Muscle of leg (tissue), 11 donors: ENCODE results near the gene RAB29. TPM values are rescaled to one million over a fixed set of nuclear protein-coding genes. Genes with fewer than 3 reads are reported as not detected.

ENCODE experiments used
- DNase-seq: peaks from one replicate; pipeline ENCODE4 v3.0.0; 2013
- H3K27ac ChIP-seq: one replicate; pipeline ENCODE4 v1.5.1; 2013; ENCODE audit warnings: mild to moderate bottlenecking, low read length, control low read depth
- H3K27me3 ChIP-seq: one replicate; pipeline ENCODE4 v1.6.1; 2013; ENCODE audit warnings: low read length; ENCODE audit not compliant: control insufficient read depth, insufficient read depth
- H3K36me3 ChIP-seq: one replicate; pipeline ENCODE4 v1.6.1; 2013; ENCODE audit warnings: low read length; ENCODE audit not compliant: control insufficient read depth, insufficient read depth
- H3K4me1 ChIP-seq: one replicate; pipeline ENCODE4 v1.6.1; 2013; ENCODE audit warnings: low read length; ENCODE audit not compliant: control insufficient read depth, insufficient read depth
- H3K4me3 ChIP-seq: one replicate; pipeline ENCODE4 v1.5.1; 2013; ENCODE audit warnings: low read length, control low read depth
- H3K9me3 ChIP-seq: replicated peaks from 2 replicates; pipeline ENCODE4 v1.6.1; 2013; ENCODE audit warnings: low read depth, low read length; ENCODE audit not compliant: control insufficient read depth
- WGBS: methylation state at CpG from one replicate; pipeline ENCODE4 v1.1.5; 2013; ENCODE audit warnings: missing lambda C conversion rate; ENCODE audit not compliant: insufficient coverage; 5-methylcytosine and 5-hydroxymethylcytosine counted together
- polyA plus RNA-seq, 8 donors: library from polyadenylated mRNA; unstranded; fragments of 120-200 nt; gene quantifications; one replicate each; pipeline versions ENCODE4 v1.2.1 to v1.2.3, GENCODE V29; 2013; ENCODE audit warnings: inconsistent platforms in 1 of 8, low replicate concordance in 1 of 8; ENCODE audit not compliant: insufficient read length in 8 of 8, insufficient read depth in 1 of 8
- total RNA-seq: library from RNA; stranded (reverse); fragments of 120-200 nt; gene quantifications from one replicate; pipeline ENCODE4 v1.2.4, GENCODE V29; 2013

RAB29 gene
- total and polyA plus RNA-seq, 9 donors, result 3.0 to 8.6 (median 3.7) TPM

DNA sequence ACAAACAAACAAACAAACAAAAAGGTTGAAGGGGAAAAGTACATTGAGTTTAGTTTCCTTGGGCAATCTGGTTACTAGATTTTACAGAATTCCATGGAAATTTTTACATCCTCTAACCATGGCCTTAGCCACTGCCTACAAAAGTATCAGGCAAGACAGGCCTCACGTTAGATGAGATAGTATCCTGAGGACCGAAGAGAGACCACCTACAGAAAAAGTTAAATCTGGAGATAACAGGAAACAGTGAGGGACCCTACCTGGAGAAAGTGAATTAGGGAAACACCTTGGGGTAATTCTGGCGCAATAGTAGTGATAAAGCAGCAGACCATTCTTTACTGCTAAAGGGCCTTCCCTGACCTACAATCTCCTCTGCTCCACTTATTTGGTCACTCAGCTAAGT is 8.7 kb downstream of the RAB29 start:
- H3K4me1 ChIP-seq, result no peaks in the 10 kb centered on the region
- no peaks in the 10 kb centered on the region for H3K9me3 ChIP-seq
- H3K4me3 ChIP-seq, result no peak overlapping the region
- no peak for DNase-seq
- H3K27ac ChIP-seq, result no peak overlapping the region
- H3K27me3 ChIP-seq, result peaks cover 2% of the 10 kb centered on the region
- 100% methylated on average over 1 of the region's 3 CpGs for WGBS
- H3K36me3 ChIP-seq, result no peaks in the 10 kb centered on the region

DNA sequence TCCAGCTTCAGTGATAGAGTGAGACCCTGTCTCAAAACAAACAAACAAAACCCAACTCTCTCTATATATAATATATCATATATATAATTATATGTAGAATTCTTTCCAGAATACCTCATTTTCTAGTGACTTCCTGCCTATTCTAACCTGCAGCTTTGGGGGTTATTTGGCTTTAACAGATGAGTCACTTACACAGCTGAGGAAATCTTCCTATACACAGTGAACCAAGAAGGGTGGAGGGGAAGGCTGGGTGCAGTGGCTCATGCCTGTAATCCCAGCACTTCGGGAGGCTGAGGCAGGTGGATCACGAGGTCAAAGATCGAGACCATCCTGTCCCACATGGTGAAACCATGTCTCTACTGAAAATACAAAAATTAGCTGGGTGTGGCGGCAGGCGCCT is 9.2 kb downstream of the RAB29 start:
- Histone ChIP-seq H3K9me3 (no peaks in the 10 kb centered on the region), H3K27me3 (no peaks in the 10 kb centered on the region), H3K4me3 (no peak overlapping the region), H3K4me1 (no peaks in the 10 kb centered on the region), H3K36me3 (no peaks in the 10 kb centered on the region), H3K27ac (no peak overlapping the region)
- 63% methylated on average over 4 of the region's 5 CpGs for WGBS
- DNase-seq, result no peak

DNA sequence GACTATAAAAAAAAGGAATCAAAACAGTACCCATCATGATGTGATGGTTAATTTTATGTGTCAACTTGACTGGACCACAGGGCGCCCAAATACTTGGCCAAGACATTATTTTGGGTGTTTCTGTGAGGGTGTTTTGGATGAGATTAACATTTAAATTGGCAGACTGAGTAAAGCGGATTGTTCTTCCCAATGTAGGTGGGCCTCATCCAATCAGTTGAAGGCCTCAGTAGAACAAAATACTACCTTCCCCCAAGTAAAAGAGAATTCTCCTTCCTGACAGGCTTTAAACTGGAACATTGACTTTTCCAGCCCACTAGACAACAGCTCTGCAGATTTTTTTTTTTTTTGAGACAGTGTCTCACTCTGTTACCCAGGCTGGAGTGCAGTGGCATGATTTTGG is 10.7 kb downstream of the RAB29 start:
- Histone ChIP-seq H3K36me3 (no peaks in the 10 kb centered on the region), H3K9me3 (no peaks in the 10 kb centered on the region), H3K27me3 (no peaks in the 10 kb centered on the region), H3K4me1 (no peaks in the 10 kb centered on the region), H3K4me3 (no peak overlapping the region), H3K27ac (no peak overlapping the region)
- DNase-seq, result no peak
- WGBS, result no CpG with 5 or more reads among the region's 2 CpGs

DNA sequence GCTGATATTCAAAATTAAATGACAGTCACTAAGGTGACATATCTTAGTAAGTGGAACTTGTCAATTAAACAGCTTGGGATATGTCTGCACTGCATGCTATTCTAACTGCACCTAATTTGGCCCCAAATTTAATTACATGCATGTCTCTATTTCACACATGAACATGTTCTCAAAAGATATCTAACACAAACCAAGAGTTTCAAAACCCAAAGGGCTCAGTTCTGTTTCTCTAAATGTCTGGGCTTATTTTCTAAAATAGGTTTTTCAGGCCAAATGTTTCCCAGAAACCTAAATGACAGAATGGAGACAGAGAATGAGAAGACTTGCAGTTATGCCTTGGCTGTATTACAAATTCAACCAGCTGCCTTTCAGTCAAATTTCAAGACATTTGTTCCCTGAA is 11.3 kb downstream of the RAB29 start:
- H3K36me3 ChIP-seq, result no peaks in the 10 kb centered on the region
- DNase-seq, result no peak
- H3K27ac ChIP-seq, result no peak overlapping the region
- no peaks in the 10 kb centered on the region for H3K9me3 ChIP-seq
- no peak overlapping the region for H3K4me3 ChIP-seq
- no peaks in the 10 kb centered on the region for H3K27me3 ChIP-seq
- no peaks in the 10 kb centered on the region for H3K4me1 ChIP-seq

DNA sequence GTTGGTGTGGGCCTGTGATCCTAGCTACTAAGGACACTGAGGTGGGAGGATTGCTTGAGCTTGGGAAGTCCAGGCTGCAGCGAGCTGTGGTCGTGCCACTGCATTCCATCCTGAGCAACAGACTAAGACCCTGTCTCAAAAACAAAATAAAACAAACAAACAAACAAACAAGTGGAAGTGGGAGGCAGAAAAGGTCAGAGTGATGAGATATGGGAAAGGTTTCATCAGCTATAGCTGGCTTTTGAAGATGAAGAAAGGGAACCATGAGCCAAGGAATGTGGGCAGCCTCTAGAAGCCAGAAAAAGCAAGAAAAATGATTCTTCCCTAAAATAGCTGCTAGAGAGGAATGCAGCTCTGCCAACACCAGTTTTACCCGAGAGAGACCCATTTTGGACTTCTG is 14.7 kb downstream of the RAB29 start:
- Histone ChIP-seq H3K4me3 (no peak overlapping the region), H3K36me3 (no peaks in the 10 kb centered on the region), H3K27ac (no peak overlapping the region), H3K4me1 (no peaks in the 10 kb centered on the region), H3K9me3 (no peaks in the 10 kb centered on the region), H3K27me3 (no peaks in the 10 kb centered on the region)
- no peak for DNase-seq
- no CpG with 5 or more reads among the region's 3 CpGs for WGBS

DNA sequence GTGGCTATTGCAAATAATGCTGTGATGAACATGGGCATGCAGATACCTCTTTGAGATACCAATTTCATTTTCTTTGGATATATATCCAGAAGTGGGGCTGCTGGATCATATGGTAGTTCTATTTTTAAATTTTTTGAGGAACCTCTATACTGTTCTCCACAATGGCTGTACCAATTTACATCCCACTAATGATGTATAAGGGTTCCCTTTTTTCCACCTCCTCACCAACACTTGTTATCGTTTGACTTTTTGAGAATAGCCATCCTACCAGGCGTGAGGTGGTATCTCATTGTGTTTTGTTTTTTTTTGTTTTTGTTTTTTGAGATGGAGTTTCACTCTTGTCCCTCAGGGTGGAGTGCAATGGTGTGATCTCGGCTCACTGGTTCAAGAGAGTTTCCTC is 18.7 kb downstream of the RAB29 start:
- Histone ChIP-seq H3K27me3 (peaks cover 4% of the 10 kb centered on the region), H3K4me3 (no peak overlapping the region), H3K4me1 (no peaks in the 10 kb centered on the region), H3K9me3 (no peaks in the 10 kb centered on the region), H3K27ac (no peak overlapping the region), H3K36me3 (no peaks in the 10 kb centered on the region)
- no peak for DNase-seq
- WGBS, result no CpG with 5 or more reads among the region's 3 CpGs

DNA sequence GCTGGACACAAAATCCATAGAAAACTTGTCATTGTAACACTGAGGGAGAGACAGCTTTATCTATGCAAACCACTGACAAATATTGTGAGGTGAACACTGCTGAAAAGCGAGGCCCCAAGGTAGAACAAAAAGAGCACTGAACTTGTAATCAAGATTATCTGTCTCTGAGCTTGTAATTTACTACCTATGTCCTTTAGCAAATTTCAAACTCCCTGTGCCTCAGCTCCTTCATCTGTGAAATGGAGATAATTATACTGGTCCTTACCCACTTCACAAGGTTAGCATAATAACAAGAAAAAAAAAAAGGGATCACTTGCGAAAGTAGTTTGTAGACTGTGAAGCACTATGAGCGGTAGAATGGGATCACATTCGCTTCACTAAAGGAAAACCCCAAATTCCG is 20.4 kb downstream of the RAB29 start:
- Histone ChIP-seq H3K9me3 (no peaks in the 10 kb centered on the region), H3K4me1 (peaks cover 3% of the 10 kb centered on the region), H3K4me3 (no peak overlapping the region), H3K27ac (no peak overlapping the region), H3K36me3 (no peaks in the 10 kb centered on the region), H3K27me3 (peaks cover 4% of the 10 kb centered on the region)
- WGBS, result 80% methylated on average over 1 of the region's 5 CpGs
- no peak for DNase-seq

DNA sequence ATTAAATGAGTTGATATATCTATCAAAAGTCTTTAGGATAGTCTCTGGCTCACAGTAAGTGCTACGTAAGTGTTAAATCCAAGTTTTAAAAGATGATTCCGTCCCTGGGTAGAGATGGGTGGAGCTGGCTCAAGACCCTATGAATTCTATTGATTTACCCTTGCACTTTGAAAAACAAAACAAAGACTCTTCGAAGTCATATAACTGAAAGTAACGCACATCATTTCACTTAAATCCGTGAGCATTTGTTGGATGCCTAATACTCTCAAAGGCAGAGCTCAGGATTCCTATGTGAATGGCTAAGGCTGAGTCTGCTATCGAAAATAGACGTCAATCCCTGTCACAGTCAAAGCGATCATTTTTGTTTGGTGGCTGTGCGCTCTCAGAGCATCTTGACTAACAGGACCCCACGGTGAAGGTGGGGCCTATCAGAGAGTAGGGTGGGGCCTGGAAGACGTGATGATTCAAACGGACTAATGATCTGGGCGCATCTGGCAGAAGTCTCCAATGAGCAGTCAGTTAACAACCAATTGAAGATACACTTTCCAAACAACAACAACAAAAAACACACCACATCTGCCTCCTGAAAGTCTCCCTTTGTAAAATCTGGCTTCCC is 24.1 kb downstream of the RAB29 start:
- Histone ChIP-seq H3K36me3 (peaks cover 2% of the 10 kb centered on the region), H3K9me3 (no peaks in the 10 kb centered on the region), H3K27ac (no peak overlapping the region), H3K27me3 (peaks cover 4% of the 10 kb centered on the region), H3K4me1 (peaks cover 8% of the 10 kb centered on the region), H3K4me3 (no peak overlapping the region)
- no peak for DNase-seq
- 96% methylated on average over 5 of the region's 13 CpGs for WGBS

DNA sequence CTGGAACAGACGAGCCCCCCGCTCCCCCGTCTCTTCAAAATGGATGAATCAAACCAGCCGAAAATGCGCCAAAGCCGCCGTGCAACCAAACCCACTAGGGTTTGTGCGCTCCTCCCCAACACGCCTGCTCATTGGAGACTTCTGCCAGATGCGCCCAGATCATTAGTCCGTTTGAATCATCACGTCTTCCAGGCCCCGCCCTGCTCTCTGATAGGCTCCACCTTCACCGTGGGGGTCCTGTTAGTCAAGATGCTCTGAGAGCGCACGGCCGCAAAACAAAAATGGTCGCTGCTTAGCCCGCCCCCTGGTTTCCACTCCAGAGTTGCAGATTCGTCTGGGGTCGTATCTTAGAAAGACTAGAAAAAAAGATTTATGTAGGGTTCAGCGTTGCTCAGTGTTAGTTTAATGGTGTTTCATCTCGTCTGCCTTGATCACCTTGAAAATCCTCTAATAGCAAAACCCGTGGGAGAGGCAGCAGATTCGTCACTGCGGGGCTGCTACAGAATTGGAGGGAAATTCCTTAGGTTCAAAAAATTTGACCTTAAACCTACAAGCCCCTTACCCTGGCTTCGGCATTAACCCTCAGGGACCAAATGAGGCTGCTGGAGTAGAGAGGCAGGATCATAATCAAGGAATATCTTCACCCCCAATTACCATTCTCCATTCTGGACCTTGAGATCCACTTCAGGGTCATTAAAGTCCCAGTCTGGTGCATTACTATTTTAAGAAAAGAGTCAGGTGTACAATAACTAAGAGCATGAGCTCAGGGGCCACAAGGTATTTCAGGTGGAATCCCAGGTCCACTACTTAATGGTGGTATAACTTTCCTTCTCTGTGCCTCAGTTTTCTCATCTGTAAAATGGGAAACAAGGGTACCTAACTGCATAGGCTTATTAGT is 24.9 kb downstream of the RAB29 start, which contains the start of gene NUCKS1:
Gene NUCKS1 (minus strand): TSS at position 45 of the 898 bp plus-strand sequence. CDS start 209 bp downstream, outside the sequence.
- H3K27me3 ChIP-seq, result peaks cover 3% of the 10 kb centered on the region
- peak; percentile 100 for DNase-seq
- 0% methylated on average over 17 of the region's 27 CpGs for WGBS
- peaks cover 8% of the 10 kb centered on the region for H3K4me1 ChIP-seq
- H3K9me3 ChIP-seq, result no peaks in the 10 kb centered on the region
- peak within 1 kb of the TSS; percentile 99 for H3K27ac ChIP-seq
- peaks cover 2% of the 10 kb centered on the region for H3K36me3 ChIP-seq
- H3K4me3 ChIP-seq, result peak within 1 kb of the TSS; percentile 81

DNA sequence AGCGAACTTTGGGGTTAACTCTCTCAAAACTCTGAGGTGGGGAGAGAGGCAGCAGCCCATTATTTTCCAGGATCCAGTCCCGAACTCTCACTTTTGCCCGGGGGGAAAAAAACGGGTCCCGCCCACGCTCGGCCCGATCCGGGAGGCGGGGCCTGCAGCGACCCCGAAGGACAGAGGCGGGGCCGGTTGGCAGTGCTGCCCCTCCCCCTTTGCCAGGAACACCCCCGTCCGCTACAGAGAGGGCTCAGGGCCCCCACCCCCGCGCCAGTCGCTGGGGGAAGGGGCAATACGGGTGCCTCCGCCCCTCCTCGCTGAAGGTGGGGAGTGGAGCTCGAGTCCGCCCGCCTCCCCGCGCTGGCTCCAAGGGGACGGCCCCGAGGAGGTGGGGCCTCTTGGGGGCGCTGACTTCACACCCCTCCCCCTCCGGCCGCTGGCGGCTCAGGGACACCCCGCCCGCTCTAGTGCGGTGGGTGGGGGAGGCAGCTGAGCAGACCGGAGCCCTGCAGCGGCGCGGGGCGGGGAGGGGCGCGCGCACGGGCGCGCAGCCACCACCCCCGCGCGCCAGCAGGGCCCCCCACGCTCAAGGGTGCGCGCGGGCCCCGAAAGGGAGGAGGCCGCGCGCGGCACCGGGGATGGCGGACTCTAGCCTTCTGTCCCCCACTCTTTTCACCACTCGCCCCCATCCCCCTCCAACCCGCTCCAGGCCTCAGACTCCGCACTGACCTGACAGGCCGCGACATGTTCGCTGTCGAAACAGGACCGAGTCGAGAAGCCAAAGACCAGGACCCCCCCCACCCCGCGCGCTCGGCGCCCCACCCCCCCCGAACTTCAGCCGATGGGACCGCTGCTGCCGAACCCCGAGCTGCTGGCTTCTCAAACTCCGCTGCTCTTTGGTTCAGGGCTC is 25.8 kb downstream of the RAB29 start:
- Histone ChIP-seq H3K27me3 (no peaks in the 10 kb centered on the region), H3K36me3 (peaks cover 2% of the 10 kb centered on the region), H3K4me3 (peak overlapping the region; percentile 81), H3K9me3 (no peaks in the 10 kb centered on the region), H3K4me1 (peaks cover 8% of the 10 kb centered on the region), H3K27ac (peak overlapping the region; percentile 99)
- peak; percentile 98 for DNase-seq
- under 1% methylated on average over 38 of the region's 81 CpGs for WGBS
